ENCODE results near the gene TMC5. TPM values are rescaled to one million over a fixed set of nuclear protein-coding genes. Genes with fewer than 3 reads are reported as not detected.
A peak's percentile ranks its signal among the peaks of the same experiment; 100 is the strongest.

Gene TMC5
- polyA plus RNA-seq, 3 donors, result not detected

DNA sequence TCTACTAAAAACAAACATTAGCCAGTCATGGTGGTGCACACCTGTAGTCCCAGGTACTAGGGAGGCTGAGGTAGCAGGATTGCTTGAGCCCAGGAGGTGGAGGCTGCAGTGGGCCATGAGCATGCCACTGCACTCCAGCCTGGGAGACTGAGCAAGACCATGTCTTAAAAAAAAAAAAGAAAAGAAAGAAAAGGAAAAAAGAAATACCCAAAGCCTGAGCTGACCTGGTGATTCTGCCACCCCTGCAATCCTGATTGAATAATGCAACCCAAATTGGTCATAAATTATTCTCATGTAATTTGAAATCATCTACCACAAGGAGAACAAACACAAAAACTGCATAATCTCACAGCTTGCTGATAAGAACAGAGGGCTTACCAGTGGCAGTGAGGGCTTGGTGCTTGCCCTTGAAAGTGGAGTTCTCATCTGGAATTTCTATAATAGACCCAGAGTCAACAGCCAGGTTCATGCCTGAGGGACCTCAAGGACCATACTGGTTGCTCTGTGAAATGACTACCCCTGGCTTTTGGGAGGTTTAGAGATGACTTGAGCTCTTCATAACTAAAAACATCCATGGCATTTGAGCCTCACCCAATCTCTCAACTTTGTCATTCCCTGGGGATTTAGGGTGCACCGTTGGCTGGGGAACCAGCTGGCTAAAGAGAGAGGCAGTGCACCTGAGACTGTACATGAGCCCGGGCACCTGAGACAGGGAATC is 35.4 kb upstream of the TMC5 start:
- Mint-ChIP-seq H3K4me3 (peak overlapping the region in 1 of 2 donors; percentile 13), H3K27me3 (ENCODE audit: low read depth in 3 of 3) (peaks cover 7 to 30% (median 10%) of the 10 kb centered on the region in 3 donors), H3K27ac (no peak overlapping the region), H3K9me3 (peaks cover 0 to 11% (median 10%) of the 10 kb centered on the region in 7 donors), H3K4me1 (no peaks in the 10 kb centered on the region), H3K36me3 (no peaks in the 10 kb centered on the region)
- Histone ChIP-seq H2AFZ (ENCODE audit: insufficient read depth, low read depth, low read length, poor library complexity, severe bottlenecking) (no peak overlapping the region), H3K79me2 (ENCODE audit: insufficient read depth, low read length) (no peaks in the 10 kb centered on the region), H4K20me1 (ENCODE audit: insufficient read depth, low read length) (no peaks in the 10 kb centered on the region), H3K36me3 (replicated peaks in 1 of 2; ENCODE audit: control insufficient read depth in 1 of 2, insufficient read depth in 2 of 2, low read length in 2 of 2) (no peaks in the 10 kb centered on the region), H3K27me3 (ENCODE audit: control insufficient read depth in 2 of 2, insufficient read depth in 2 of 2, low read length in 2 of 2) (peaks cover 0 to 5% of the 10 kb centered on the region in 2 donors), H3K4me1 (ENCODE audit: control insufficient read depth in 1 of 2, insufficient read depth in 2 of 2, low read length in 2 of 2) (no peaks in the 10 kb centered on the region), H3K4me2 (replicated peaks; ENCODE audit: extremely low read depth, low read length, poor library complexity, severe bottlenecking) (no peak overlapping the region), H3K9me3 (replicated peaks in 1 of 2; ENCODE audit: control insufficient read depth in 1 of 2, insufficient read depth in 1 of 2, low read length in 2 of 2) (peaks cover 4 to 11% of the 10 kb centered on the region in 2 donors), H3K9ac (ENCODE audit: insufficient read depth, low read length, poor library complexity, severe bottlenecking) (no peak overlapping the region), H3K27ac (ENCODE audit: low read depth in 1 of 2, low read length in 2 of 2) (no peak overlapping the region), H3K4me3 (replicated peaks in 1 of 3; ENCODE audit: low read depth in 2 of 3, low read length in 3 of 3) (no peak overlapping the region)
- TF ChIP-seq, protein P1, sequence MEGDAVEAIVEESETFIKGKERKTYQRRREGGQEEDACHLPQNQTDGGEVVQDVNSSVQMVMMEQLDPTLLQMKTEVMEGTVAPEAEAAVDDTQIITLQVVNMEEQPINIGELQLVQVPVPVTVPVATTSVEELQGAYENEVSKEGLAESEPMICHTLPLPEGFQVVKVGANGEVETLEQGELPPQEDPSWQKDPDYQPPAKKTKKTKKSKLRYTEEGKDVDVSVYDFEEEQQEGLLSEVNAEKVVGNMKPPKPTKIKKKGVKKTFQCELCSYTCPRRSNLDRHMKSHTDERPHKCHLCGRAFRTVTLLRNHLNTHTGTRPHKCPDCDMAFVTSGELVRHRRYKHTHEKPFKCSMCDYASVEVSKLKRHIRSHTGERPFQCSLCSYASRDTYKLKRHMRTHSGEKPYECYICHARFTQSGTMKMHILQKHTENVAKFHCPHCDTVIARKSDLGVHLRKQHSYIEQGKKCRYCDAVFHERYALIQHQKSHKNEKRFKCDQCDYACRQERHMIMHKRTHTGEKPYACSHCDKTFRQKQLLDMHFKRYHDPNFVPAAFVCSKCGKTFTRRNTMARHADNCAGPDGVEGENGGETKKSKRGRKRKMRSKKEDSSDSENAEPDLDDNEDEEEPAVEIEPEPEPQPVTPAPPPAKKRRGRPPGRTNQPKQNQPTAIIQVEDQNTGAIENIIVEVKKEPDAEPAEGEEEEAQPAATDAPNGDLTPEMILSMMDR (IDR thresholded peaks at IDR 0.05), result no peak
- no peak for DNase-seq
- intact Hi-C loops (cut with micrococcal nuclease), result loop anchor here in 1 of 2 donors (10.0 kb wide), 1 partner anchor 123 kb away; no protein-coding TSS in a partner anchor
- 80% methylated on average over 1 of the region's 2 CpGs for WGBS (ENCODE audit: insufficient coverage)

DNA sequence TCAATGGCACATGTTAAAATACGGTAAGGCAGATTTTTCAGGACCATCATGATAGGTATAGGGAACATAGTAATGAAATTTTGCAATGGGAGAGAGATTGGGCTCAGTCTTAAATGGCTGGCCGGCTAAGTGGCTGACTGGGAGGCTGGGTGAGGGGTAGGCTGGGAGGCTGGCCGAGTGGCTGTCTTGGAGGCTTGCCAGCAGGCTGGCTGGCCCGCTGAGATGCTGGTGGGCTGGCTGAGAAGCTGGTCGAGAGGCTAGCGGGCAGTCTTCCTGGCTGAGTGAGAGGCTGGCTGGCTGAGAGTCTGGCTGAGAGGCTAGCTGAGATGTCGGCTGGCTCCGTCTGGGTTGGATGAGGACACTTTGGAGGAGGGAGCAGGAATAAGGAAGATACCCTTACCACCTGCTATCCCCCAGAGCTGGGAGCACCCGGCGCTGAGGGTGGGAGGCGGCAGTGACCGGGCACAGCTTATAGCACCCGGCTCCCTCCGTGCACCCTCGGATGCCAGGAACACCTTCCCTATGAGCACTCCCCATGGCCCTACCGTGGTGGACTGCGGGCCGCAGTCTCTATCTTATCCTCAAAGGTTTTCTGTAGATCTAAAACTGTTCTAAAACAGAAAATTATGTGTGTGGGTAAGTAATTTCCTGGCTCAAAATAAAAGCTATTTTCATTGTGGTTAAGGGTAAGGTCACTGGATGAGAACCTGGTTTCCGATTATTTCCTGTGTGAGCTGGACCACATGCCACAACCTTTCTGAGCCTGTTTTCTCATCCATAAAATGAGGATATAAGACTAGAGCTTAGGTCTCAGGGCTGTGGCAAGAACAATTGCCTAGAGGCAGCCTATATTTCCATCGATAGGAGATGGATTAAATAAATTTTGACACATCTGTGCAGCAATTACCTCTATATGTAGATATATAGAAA is 34.5 kb upstream of the TMC5 start:
- Mint-ChIP-seq H3K36me3 (no peaks in the 10 kb centered on the region), H3K4me1 (no peaks in the 10 kb centered on the region), H3K9me3 (peaks cover 0 to 17% (median 12%) of the 10 kb centered on the region in 7 donors), H3K27ac (no peak overlapping the region), H3K4me3 (peak overlapping the region in 1 of 2 donors; percentile 13), H3K27me3 (ENCODE audit: low read depth in 3 of 3) (peaks cover 7 to 32% (median 10%) of the 10 kb centered on the region in 3 donors)
- DNase-seq, result no peak
- no peaks in the 10 kb centered on the region for H3K36me3 ChIP-seq (replicated peaks in 1 of 2; ENCODE audit: control insufficient read depth in 1 of 2, insufficient read depth in 2 of 2, low read length in 2 of 2)
- WGBS (ENCODE audit: insufficient coverage), result 37% methylated on average over 12 of the region's 20 CpGs
- H3K9ac ChIP-seq (ENCODE audit: insufficient read depth, low read length, poor library complexity, severe bottlenecking), result no peak overlapping the region
- peaks cover 9 to 14% of the 10 kb centered on the region in 2 donors for H3K9me3 ChIP-seq (replicated peaks in 1 of 2; ENCODE audit: control insufficient read depth in 1 of 2, insufficient read depth in 1 of 2, low read length in 2 of 2)
- TF ChIP-seq, protein P1 (IDR thresholded peaks at IDR 0.05), result no peak
- H3K4me2 ChIP-seq (replicated peaks; ENCODE audit: extremely low read depth, low read length, poor library complexity, severe bottlenecking), result no peak overlapping the region
- intact Hi-C loops (cut with micrococcal nuclease), result loop anchor here in 1 of 2 donors (10.0 kb wide), 1 partner anchor 122 kb away; no protein-coding TSS in a partner anchor
- no peaks in the 10 kb centered on the region for H4K20me1 ChIP-seq (ENCODE audit: insufficient read depth, low read length)
- H3K79me2 ChIP-seq (ENCODE audit: insufficient read depth, low read length), result no peaks in the 10 kb centered on the region
- no peak overlapping the region for H3K4me3 ChIP-seq (replicated peaks in 1 of 3; ENCODE audit: low read depth in 2 of 3, low read length in 3 of 3)
- no peak overlapping the region for H2AFZ ChIP-seq (ENCODE audit: insufficient read depth, low read depth, low read length, poor library complexity, severe bottlenecking)
- no peak overlapping the region for H3K27ac ChIP-seq (ENCODE audit: low read depth in 1 of 2, low read length in 2 of 2)
- H3K27me3 ChIP-seq (ENCODE audit: control insufficient read depth in 2 of 2, insufficient read depth in 2 of 2, low read length in 2 of 2), result peaks cover 0 to 7% of the 10 kb centered on the region in 2 donors
- no peaks in the 10 kb centered on the region for H3K4me1 ChIP-seq (ENCODE audit: control insufficient read depth in 1 of 2, insufficient read depth in 2 of 2, low read length in 2 of 2)

All from CD14-positive monocyte (primary cell).